Stomach (tissue), 4 donors: Measurements from ENCODE around the gene FIGN.

Source experiments
- POLR2A ChIP-seq, 4 donors: fragments of 450-650 bp; IDR thresholded peaks; one replicate each; pipeline ENCODE4 v1.6.1; 2016; ENCODE audit warnings: antibody characterized with exemption in 4 of 4, control low read depth in 2 of 4, mild to moderate bottlenecking in 1 of 4, moderate library complexity in 1 of 4
- POLR2AphosphoS5 ChIP-seq, 3 donors: sonication (generic); formaldehyde crosslinking; IDR thresholded peaks; one replicate each; pipeline ENCODE4 v1.6.1; 2016; ENCODE audit warnings: antibody characterized with exemption in 3 of 3
- TF ChIP-seq, protein P1 (sequence below), 7 experiments: fragments of 450-650 bp in 4 of 7; fragments of 200-600 bp in 3 of 7; sonication (generic) in 3 of 7; IDR thresholded peaks; one replicate each; pipeline ENCODE4 v1.5.1; 2016 to 2019; ENCODE audit warnings: antibody characterized with exemption in 7 of 7, control low read depth in 2 of 7, mild to moderate bottlenecking in 1 of 7

GRCh38 chr2:163607630-163608029 is 128.2 kb downstream of the FIGN start:
- TF ChIP-seq, protein P1, sequence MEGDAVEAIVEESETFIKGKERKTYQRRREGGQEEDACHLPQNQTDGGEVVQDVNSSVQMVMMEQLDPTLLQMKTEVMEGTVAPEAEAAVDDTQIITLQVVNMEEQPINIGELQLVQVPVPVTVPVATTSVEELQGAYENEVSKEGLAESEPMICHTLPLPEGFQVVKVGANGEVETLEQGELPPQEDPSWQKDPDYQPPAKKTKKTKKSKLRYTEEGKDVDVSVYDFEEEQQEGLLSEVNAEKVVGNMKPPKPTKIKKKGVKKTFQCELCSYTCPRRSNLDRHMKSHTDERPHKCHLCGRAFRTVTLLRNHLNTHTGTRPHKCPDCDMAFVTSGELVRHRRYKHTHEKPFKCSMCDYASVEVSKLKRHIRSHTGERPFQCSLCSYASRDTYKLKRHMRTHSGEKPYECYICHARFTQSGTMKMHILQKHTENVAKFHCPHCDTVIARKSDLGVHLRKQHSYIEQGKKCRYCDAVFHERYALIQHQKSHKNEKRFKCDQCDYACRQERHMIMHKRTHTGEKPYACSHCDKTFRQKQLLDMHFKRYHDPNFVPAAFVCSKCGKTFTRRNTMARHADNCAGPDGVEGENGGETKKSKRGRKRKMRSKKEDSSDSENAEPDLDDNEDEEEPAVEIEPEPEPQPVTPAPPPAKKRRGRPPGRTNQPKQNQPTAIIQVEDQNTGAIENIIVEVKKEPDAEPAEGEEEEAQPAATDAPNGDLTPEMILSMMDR (IDR thresholded peaks at IDR 0.05) = no peak
- TF ChIP-seq POLR2A (IDR thresholded peaks at IDR 0.05) (no peak), POLR2AphosphoS5 (IDR thresholded peaks at IDR 0.05) (no peak)
